ENCODE data around the gene SHISAL1. TPM values are rescaled to one million over a fixed set of nuclear protein-coding genes. Genes with fewer than 3 reads are reported as not detected.

SHISAL1 gene
- total RNA-seq, 4 donors from 2014 or later: 0.17 to 0.89 (median 0.22) TPM

DNA sequence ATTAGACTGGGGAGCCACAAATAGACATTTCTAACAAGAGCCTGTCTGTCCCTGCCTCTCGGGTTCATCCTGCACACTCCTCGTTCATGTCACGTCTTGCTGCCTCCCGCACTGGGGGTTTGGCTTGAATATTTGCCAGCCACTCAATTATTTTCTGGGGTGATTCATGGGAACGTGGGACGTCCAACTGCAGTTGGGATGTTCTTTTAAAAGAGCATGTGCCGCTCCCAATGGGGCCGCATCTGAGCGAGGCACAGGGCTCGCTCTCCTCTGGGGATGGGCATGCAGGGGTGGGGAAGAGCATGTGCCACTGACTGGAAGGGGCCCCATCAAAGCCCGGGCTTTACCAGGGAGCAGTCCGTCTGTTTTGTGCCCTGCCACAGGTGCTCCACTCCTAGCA lies 88.6 kb downstream of the SHISAL1 start:
- TF ChIP-seq POLR2AphosphoS5 (IDR thresholded peaks at IDR 0.05) (no peak), POLR2A (IDR thresholded peaks at IDR 0.05) (no peak), EP300 (IDR thresholded peaks at IDR 0.05) (no peak)
- TF ChIP-seq, protein P1, sequence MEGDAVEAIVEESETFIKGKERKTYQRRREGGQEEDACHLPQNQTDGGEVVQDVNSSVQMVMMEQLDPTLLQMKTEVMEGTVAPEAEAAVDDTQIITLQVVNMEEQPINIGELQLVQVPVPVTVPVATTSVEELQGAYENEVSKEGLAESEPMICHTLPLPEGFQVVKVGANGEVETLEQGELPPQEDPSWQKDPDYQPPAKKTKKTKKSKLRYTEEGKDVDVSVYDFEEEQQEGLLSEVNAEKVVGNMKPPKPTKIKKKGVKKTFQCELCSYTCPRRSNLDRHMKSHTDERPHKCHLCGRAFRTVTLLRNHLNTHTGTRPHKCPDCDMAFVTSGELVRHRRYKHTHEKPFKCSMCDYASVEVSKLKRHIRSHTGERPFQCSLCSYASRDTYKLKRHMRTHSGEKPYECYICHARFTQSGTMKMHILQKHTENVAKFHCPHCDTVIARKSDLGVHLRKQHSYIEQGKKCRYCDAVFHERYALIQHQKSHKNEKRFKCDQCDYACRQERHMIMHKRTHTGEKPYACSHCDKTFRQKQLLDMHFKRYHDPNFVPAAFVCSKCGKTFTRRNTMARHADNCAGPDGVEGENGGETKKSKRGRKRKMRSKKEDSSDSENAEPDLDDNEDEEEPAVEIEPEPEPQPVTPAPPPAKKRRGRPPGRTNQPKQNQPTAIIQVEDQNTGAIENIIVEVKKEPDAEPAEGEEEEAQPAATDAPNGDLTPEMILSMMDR (IDR thresholded peaks at IDR 0.05): no peak
- no peaks in the 10 kb centered on the region for H3K36me3 ChIP-seq

DNA sequence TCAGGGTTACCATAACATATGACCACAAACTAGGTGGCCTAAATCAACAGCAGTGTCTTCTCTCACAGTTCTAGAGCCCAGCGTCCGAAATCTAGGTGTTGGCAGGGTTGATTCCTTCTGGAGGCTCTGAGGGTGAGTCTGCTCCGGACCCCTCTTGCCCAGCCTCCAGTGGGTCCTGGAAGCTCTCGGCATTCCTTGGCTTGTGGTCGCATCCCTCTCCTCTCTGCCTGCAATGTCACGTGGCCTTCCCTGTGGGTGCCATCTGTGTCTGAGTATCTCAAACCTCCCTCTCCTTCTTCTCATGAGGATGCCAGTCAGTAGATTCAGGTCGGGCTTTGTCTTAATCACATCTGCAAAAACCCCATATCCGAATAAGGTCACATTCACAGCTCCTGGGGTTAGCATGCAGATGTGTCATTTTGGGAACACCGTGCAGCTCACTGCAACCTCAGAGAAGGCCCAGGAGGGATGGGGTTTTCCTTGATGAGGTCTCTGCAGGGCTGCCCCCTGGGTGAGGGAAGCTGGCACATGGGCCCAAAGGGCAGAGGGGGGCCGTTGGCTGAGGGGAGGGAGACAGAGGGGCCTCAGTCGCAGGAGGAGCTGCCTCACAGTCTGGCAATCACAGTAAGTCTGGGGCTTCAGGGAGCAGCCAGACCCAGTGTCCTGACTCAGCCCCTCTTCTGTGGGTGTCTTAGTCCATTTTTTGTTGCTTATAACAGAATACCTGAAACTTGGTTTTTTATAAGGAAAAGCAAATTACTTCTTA lies 90.9 kb downstream of the SHISAL1 start:
- no peak for DNase-seq (ENCODE audit: low spot score in 2 of 2)
- TF ChIP-seq POLR2A (IDR thresholded peaks at IDR 0.05) (no peak), POLR2AphosphoS5 (IDR thresholded peaks at IDR 0.05) (no peak), EP300 (IDR thresholded peaks at IDR 0.05) (no peak)
- TF ChIP-seq, protein P1 (IDR thresholded peaks at IDR 0.05): no peak
- no peak overlapping the region for H3K4me3 ChIP-seq
- H3K27ac ChIP-seq: no peak overlapping the region
- H3K36me3 ChIP-seq: no peaks in the 10 kb centered on the region
- H3K9me3 ChIP-seq: no peaks in the 10 kb centered on the region
- peaks cover 6% of the 10 kb centered on the region for H3K4me1 ChIP-seq
- WGBS: 95% methylated on average over 10 of the region's 11 CpGs
- peaks cover 48% of the 10 kb centered on the region for H3K27me3 ChIP-seq

More for the DNA sequence above, 88.6 kb downstream of the SHISAL1 start:
- Histone ChIP-seq H3K27ac (no peak overlapping the region), H3K9me3 (peaks cover 8% of the 10 kb centered on the region), H3K4me1 (peaks cover 6% of the 10 kb centered on the region), H3K27me3 (peaks cover 44% of the 10 kb centered on the region), H3K4me3 (no peak overlapping the region)
- no peak for DNase-seq (ENCODE audit: low spot score in 2 of 2)
- 18% methylated on average over 10 of the region's 12 CpGs for WGBS

GRCh38 chr22:44220727-44221680 lies 91.7 kb downstream of the SHISAL1 start:
- Histone ChIP-seq H3K9me3 (no peaks in the 10 kb centered on the region), H3K36me3 (no peaks in the 10 kb centered on the region), H3K4me1 (peaks cover 6% of the 10 kb centered on the region), H3K4me3 (no peak overlapping the region), H3K27me3 (peaks cover 44% of the 10 kb centered on the region), H3K27ac (no peak overlapping the region)
- TF ChIP-seq, protein P1 (IDR thresholded peaks at IDR 0.05): no peak
- TF ChIP-seq POLR2A (IDR thresholded peaks at IDR 0.05): no peak
- no peak for TF ChIP-seq POLR2AphosphoS5 (IDR thresholded peaks at IDR 0.05)
- 85% methylated on average over 23 of the region's 23 CpGs for WGBS
- DNase-seq (ENCODE audit: low spot score in 2 of 2): no peak

- TF ChIP-seq EP300 (IDR thresholded peaks at IDR 0.05) (no peak), POLR2AphosphoS5 (IDR thresholded peaks at IDR 0.05) (no peak), POLR2A (IDR thresholded peaks at IDR 0.05) (no peak)
- TF ChIP-seq, protein P1 (IDR thresholded peaks at IDR 0.05): no peak
- Histone ChIP-seq H3K36me3 (no peaks in the 10 kb centered on the region), H3K27ac (no peak overlapping the region), H3K9me3 (peaks cover 5% of the 10 kb centered on the region), H3K27me3 (peaks cover 35% of the 10 kb centered on the region), H3K4me3 (no peak overlapping the region), H3K4me1 (peaks cover 6% of the 10 kb centered on the region)
- 67% methylated on average over 9 of the region's 21 CpGs for WGBS
- no peak for DNase-seq (ENCODE audit: low spot score in 2 of 2)
These were observed 93.5 kb downstream of the SHISAL1 start for GRCh38 chr22:44219101-44219870.
